H9 (cell line): Measurements from ENCODE around the gene METTL21C. TPM values are rescaled to one million over a fixed set of nuclear protein-coding genes. Genes with fewer than 3 reads are reported as not detected.

ENCODE experiments used
- DNase-seq: peaks from one replicate; pipeline ENCODE4 v3.0.0-alpha.2; 2017
- H2AFZ ChIP-seq: one replicate; pipeline ENCODE4 v1.6.1; 2013; ENCODE audit warnings: mild to moderate bottlenecking, low read length, control low read depth, moderate library complexity
- H2AK5ac ChIP-seq: 2 replicates; pipeline ENCODE4 v1.6.1; 2013; ENCODE audit warnings: low read length, control low read depth, mixed read lengths; ENCODE audit not compliant: insufficient read length
- H2BK120ac ChIP-seq: one replicate; pipeline ENCODE4 v1.6.1; 2013; ENCODE audit warnings: low read depth, mild to moderate bottlenecking, low read length, control low read depth, inconsistent platforms; ENCODE audit not compliant: poor library complexity, severe bottlenecking
- H2BK12ac ChIP-seq: 2 replicates; pipeline ENCODE4 v1.6.1; 2013; ENCODE audit warnings: low read length, control low read depth, mixed read lengths, low read depth; ENCODE audit not compliant: insufficient read length
- H2BK15ac ChIP-seq: 2 replicates; pipeline ENCODE4 v1.6.1; 2013; ENCODE audit warnings: low read depth, low read length, control low read depth
- H2BK20ac ChIP-seq: one replicate; pipeline ENCODE4 v1.6.1; 2013; ENCODE audit warnings: low read depth, mild to moderate bottlenecking, low read length, control low read depth, inconsistent platforms; ENCODE audit not compliant: poor library complexity, severe bottlenecking
- H2BK5ac ChIP-seq: 2 replicates; pipeline ENCODE4 v1.6.1; 2013; ENCODE audit warnings: low read length, control low read depth, mixed read lengths; ENCODE audit not compliant: insufficient read length
- H3K14ac ChIP-seq: 2 replicates; pipeline ENCODE4 v1.6.1; 2013; ENCODE audit warnings: low read length, control low read depth; ENCODE audit not compliant: insufficient read depth
- H3K18ac ChIP-seq: 2 replicates; pipeline ENCODE4 v1.6.1; 2013; ENCODE audit warnings: low read depth, mild to moderate bottlenecking, mixed read lengths, low read length, control low read depth; ENCODE audit not compliant: insufficient read length
- H3K23ac ChIP-seq: 2 replicates; pipeline ENCODE4 v1.6.1; 2013; ENCODE audit warnings: low read length, control low read depth, mixed read lengths, low read depth; ENCODE audit not compliant: insufficient read length
- H3K23me2 ChIP-seq: 2 replicates; pipeline ENCODE4 v1.6.1; 2013; ENCODE audit warnings: low read depth, mild to moderate bottlenecking, mixed read lengths, low read length, control low read depth; ENCODE audit not compliant: insufficient read length, poor library complexity, severe bottlenecking
- H3K27ac ChIP-seq: 2 replicates; pipeline ENCODE4 v1.5.1; 2013; ENCODE audit warnings: low read length, control low read depth, mixed read lengths, low read depth; ENCODE audit not compliant: insufficient read length
- H3K27me3 ChIP-seq: 2 replicates; pipeline ENCODE4 v1.6.1; 2013; ENCODE audit warnings: low read length, control low read depth, inconsistent platforms; ENCODE audit not compliant: insufficient read depth
- H3K4ac ChIP-seq: 2 replicates; pipeline ENCODE4 v1.6.1; 2013; ENCODE audit warnings: low read depth, mild to moderate bottlenecking, control low read depth, inconsistent platforms, low read length, moderate library complexity
- H3K4me1 ChIP-seq: 2 replicates; pipeline ENCODE4 v1.6.1; 2013; ENCODE audit warnings: low read length, control low read depth, inconsistent platforms; ENCODE audit not compliant: insufficient read depth
- H3K4me2 ChIP-seq: 2 replicates; pipeline ENCODE4 v1.6.1; 2013; ENCODE audit warnings: low read length, control low read depth, mixed read lengths; ENCODE audit not compliant: insufficient read length, insufficient read depth
- H3K56ac ChIP-seq: 2 replicates; pipeline ENCODE4 v1.6.1; 2013; ENCODE audit warnings: low read depth, mild to moderate bottlenecking, mixed read lengths, low read length, control low read depth; ENCODE audit not compliant: insufficient read length
- H3K79me1 ChIP-seq: 2 replicates; pipeline ENCODE4 v1.6.1; 2013; ENCODE audit warnings: low read depth, mild to moderate bottlenecking, moderate library complexity, low read length, control low read depth, inconsistent platforms; ENCODE audit not compliant: insufficient read depth, poor library complexity, severe bottlenecking
- H3K79me2 ChIP-seq: 2 replicates; pipeline ENCODE4 v1.6.1; 2013; ENCODE audit warnings: low read length, control low read depth, inconsistent platforms; ENCODE audit not compliant: insufficient read depth
- H3K9ac ChIP-seq: 2 replicates; pipeline ENCODE4 v1.6.1; 2013; ENCODE audit warnings: low read length, control low read depth, mixed read lengths; ENCODE audit not compliant: insufficient read length; ENCODE audit errors: extremely low read depth
- H3K9me3 ChIP-seq: one replicate; pipeline ENCODE4 v1.6.1; 2013; ENCODE audit warnings: low read depth, low read length, inconsistent platforms; ENCODE audit not compliant: control insufficient read depth
- H3T11ph ChIP-seq: one replicate; pipeline ENCODE4 v1.6.1; 2013; ENCODE audit warnings: mild to moderate bottlenecking, low read length, control low read depth, inconsistent platforms
- H4K20me1 ChIP-seq: one replicate; pipeline ENCODE4 v1.6.1; 2013; ENCODE audit not compliant: control insufficient read depth, insufficient read length, insufficient read depth
- H4K5ac ChIP-seq: 2 replicates; pipeline ENCODE4 v1.6.1; 2013; ENCODE audit warnings: low read depth, mild to moderate bottlenecking, mixed read lengths, low read length, control low read depth; ENCODE audit not compliant: insufficient read length
- H4K8ac ChIP-seq: replicated peaks from 2 replicates; pipeline ENCODE4 v1.6.1; 2013; ENCODE audit warnings: low read length, control low read depth, mixed read lengths, low read depth; ENCODE audit not compliant: insufficient read length
- H4K91ac ChIP-seq: 2 replicates; pipeline ENCODE4 v1.6.1; 2013; ENCODE audit warnings: low read depth, mild to moderate bottlenecking, moderate library complexity, mixed read lengths, low read length, control low read depth; ENCODE audit not compliant: insufficient read length
- H3K27ac Mint-ChIP-seq, 3 experiments: 2 replicates in 2 of 3; 3 replicates in 1 of 3; pipeline ENCODE4 v1.8.0; 2020 to 2021; ENCODE audit warnings: mixed read lengths in 3 of 3, mild to moderate bottlenecking in 1 of 3, moderate library complexity in 1 of 3
- H3K27me3 Mint-ChIP-seq: 2 replicates; pipeline ENCODE4 v1.8.0; 2021; ENCODE audit warnings: low read depth, mild to moderate bottlenecking, moderate library complexity, mixed read lengths
- H3K36me3 Mint-ChIP-seq, 3 experiments: 2 replicates in 2 of 3; 3 replicates in 1 of 3; pipeline ENCODE4 v1.8.0; 2020 to 2021; ENCODE audit warnings: low read depth in 3 of 3, mixed read lengths in 3 of 3; ENCODE audit not compliant: insufficient read depth in 1 of 3
- H3K4me1 Mint-ChIP-seq, 2 experiments: 2 replicates each; pipeline ENCODE4 v1.8.0; 2020; ENCODE audit warnings: mixed read lengths in 2 of 2
- H3K4me3 Mint-ChIP-seq, 2 experiments: 2 replicates in 1 of 2; 3 replicates in 1 of 2; pipeline ENCODE4 v1.8.0; 2020 to 2021; ENCODE audit warnings: mild to moderate bottlenecking in 2 of 2, mixed read lengths in 2 of 2, moderate library complexity in 1 of 2
- H3K9me3 Mint-ChIP-seq, 2 experiments: 2 replicates in 1 of 2; 3 replicates in 1 of 2; pipeline ENCODE4 v1.8.0; 2020; ENCODE audit warnings: mild to moderate bottlenecking in 2 of 2, mixed read lengths in 2 of 2, moderate library complexity in 1 of 2
- WGBS: extraction: QIAGEN DNeasy Blood & Tissue Kit; methylation state at CpG from one replicate; pipeline ENCODE4 v1.1.7; 2013; ENCODE audit warnings: missing lambda C conversion rate, low lambda C conversion rate, mixed read lengths; ENCODE audit not compliant: insufficient read length; ENCODE audit errors: extremely low coverage; 5-methylcytosine and 5-hydroxymethylcytosine counted together
- total RNA-seq: library from RNA; stranded (reverse); gene quantifications from 2 replicates; pipeline ENCODE4 v1.2.1, GENCODE V29; 2021
- TF ChIP-seq, protein P1 (sequence below): fragments of 200-600 bp; sonication (generic); conservative IDR thresholded peaks from 3 replicates; pipeline ENCODE4 v1.8.0; 2021; ENCODE audit warnings: antibody characterized with exemption, mild to moderate bottlenecking

Gene METTL21C
- total RNA-seq, 1 experiment from 2014 or later: not detected

DNA sequence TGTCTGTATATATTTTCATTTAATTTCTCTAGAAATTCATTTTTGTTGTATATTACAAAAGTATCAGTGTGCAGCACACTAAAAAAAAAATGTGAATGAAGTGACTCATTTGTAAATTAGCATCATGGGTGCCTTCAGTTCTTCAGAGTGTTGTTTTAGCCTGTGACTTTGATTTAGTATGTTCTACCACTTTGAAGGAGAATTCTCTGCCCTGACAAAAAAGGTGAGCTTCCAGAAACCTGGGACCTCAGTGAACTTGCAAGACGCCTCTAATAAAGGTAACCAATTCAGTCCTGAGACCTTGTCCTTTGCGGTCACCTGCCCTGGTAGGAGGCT is 2.4 kb downstream of the METTL21C start:
- Histone ChIP-seq H3K9me3 (no peaks in the 10 kb centered on the region), H2AK5ac (no peak overlapping the region), H3K4me1 (peaks cover 6% of the 10 kb centered on the region; the same call in 1 of the 2 replicates), H3K4ac (no peak overlapping the region), H4K91ac (no peak overlapping the region), H3K18ac (no peak overlapping the region), H3K79me1 (no peaks in the 10 kb centered on the region), H3K23me2 (no peaks in the 10 kb centered on the region), H2BK20ac (no peak overlapping the region), H3K9ac (no peak overlapping the region), H3K56ac (no peak overlapping the region), H3K79me2 (no peaks in the 10 kb centered on the region), H3K4me2 (no peak overlapping the region), H2BK12ac (no peak overlapping the region), H4K20me1 (no peaks in the 10 kb centered on the region), H2BK15ac (no peak overlapping the region), H3K27ac (no peak overlapping the region), H2BK120ac (no peak overlapping the region), H3T11ph (no peak overlapping the region), H3K23ac (no peak overlapping the region), H3K27me3 (no peaks in the 10 kb centered on the region), H4K8ac (no peak overlapping the region), H3K14ac (no peak overlapping the region), H2BK5ac (no peak overlapping the region), H2AFZ (no peak overlapping the region), H4K5ac (no peak overlapping the region)
- peaks cover under 1% of the 10 kb centered on the region; the same call in 1 of the 2 replicates for H3K27me3 Mint-ChIP-seq
- no peaks in the 10 kb centered on the region for H3K36me3 Mint-ChIP-seq
- TF ChIP-seq, protein P1, sequence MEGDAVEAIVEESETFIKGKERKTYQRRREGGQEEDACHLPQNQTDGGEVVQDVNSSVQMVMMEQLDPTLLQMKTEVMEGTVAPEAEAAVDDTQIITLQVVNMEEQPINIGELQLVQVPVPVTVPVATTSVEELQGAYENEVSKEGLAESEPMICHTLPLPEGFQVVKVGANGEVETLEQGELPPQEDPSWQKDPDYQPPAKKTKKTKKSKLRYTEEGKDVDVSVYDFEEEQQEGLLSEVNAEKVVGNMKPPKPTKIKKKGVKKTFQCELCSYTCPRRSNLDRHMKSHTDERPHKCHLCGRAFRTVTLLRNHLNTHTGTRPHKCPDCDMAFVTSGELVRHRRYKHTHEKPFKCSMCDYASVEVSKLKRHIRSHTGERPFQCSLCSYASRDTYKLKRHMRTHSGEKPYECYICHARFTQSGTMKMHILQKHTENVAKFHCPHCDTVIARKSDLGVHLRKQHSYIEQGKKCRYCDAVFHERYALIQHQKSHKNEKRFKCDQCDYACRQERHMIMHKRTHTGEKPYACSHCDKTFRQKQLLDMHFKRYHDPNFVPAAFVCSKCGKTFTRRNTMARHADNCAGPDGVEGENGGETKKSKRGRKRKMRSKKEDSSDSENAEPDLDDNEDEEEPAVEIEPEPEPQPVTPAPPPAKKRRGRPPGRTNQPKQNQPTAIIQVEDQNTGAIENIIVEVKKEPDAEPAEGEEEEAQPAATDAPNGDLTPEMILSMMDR: no peak
- peaks cover 29 to 33% of the 10 kb centered on the region in 2 experiments for H3K4me1 Mint-ChIP-seq
- no CpG with 5 or more reads among the region's 2 CpGs for WGBS
- no peaks in the 10 kb centered on the region for H3K9me3 Mint-ChIP-seq
- H3K4me3 Mint-ChIP-seq: no peak overlapping the region
- H3K27ac Mint-ChIP-seq: no peak overlapping the region; a peak in 1 of 7 replicates
- DNase-seq: no peak
